ENCODE data around the gene SIAE.

The SIAE gene

GRCh38 chr11:124584681-124585372 is 88.7 kb downstream of the SIAE start:
- Histone ChIP-seq H3K4me3 (no peak overlapping the region), H3K27ac (no peak overlapping the region)
- no peak for TF ChIP-seq CTCF (IDR thresholded peaks at IDR 0.05)
- DNase-seq (ENCODE audit: low spot score): no peak

DNA sequence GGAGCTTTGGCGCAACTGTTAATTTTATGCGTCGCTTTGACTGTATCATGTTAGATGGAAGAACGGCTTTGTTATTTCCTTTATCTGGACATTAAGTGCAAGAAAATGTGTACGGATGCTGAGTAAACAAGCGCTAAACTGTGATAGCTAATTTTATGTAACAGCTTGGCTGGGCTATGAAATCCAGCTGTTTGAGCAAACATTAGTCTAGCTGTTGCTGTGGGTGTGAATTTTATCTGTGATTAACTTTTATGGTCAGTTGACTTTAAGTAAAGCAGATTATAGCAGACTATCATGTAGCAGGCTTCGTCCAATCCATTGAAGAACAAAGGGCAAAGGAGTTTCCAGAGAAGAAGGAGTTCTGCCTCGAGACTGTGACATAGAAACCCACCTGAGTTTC is 89.8 kb downstream of the SIAE start:
- Histone ChIP-seq H3K27ac (no peak overlapping the region), H3K4me3 (no peak overlapping the region)
- DNase-seq (ENCODE audit: low spot score): no peak
- no peak for TF ChIP-seq CTCF (IDR thresholded peaks at IDR 0.05)

All from coronary artery (tissue), 2 donors.